ENCODE results near the gene GPRASP1.

- TF ChIP-seq CTCF (conservative IDR thresholded peaks at IDR 0.05; ENCODE audit: low read depth, low read length) (no peak), EZH2 (IDR thresholded peaks at IDR 0.05; ENCODE audit: low read length, unreplicated experiment) (no peak), EZH2phosphoT487 (IDR thresholded peaks at IDR 0.05; ENCODE audit: borderline replicate concordance, low read length) (no peak)
Measured at GRCh38 chrX:102652031-102652688, 877 bp downstream of the GPRASP1 start.
